HG02852 (cell line): ENCODE data around the gene MVK.

Experiments used
- ATAC-seq: cut with Tn5 transposase; IDR thresholded peaks from one replicate; pipeline ENCODE4 v1.9.1; 2021; ENCODE audit warnings: mild to moderate bottlenecking, moderate library complexity; ENCODE audit not compliant: unreplicated experiment

The MVK gene

DNA sequence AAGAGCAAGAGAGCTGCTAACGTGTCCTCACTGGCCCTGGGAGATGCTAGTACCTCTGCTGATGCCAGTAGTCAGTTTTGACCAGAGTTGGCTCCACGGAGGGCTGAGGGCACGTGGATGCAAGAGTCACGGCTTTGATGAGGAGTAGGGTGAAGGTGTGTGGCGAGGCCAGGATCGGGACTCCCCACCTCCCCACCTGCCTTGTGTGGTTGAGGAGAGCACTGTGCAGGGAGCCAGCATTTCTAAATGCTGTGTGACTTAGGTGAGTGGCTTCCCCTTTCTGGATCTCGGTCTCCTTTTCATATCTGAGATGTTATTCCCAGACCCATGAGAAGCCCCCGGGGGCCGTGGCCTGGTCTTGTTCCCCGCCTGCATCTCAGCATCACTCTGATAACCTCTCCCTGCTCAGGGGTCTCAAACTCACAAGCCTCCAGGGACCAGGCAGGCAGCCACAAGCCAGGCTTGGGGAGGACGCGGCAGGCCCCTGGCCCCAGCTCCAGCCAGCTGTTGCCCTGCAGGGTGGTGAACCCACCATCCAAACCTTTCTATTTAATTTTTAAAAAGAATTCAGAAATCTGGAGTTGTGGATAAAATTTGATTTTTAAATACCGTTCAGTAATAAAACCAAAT is 32.1 kb downstream of the MVK start:
- no peak for ATAC-seq

- no peak for ATAC-seq
Observed at GRCh38 chr12:109606320-109607028, 32.9 kb downstream of the MVK start.

GRCh38 chr12:109607618-109608017 is 34.0 kb downstream of the MVK start:
- no peak for ATAC-seq

GRCh38 chr12:109608270-109608669 is 34.7 kb downstream of the MVK start:
- ATAC-seq = no peak

GRCh38 chr12:109608793-109609192 is 35.2 kb downstream of the MVK start:
- ATAC-seq = no peak

DNA sequence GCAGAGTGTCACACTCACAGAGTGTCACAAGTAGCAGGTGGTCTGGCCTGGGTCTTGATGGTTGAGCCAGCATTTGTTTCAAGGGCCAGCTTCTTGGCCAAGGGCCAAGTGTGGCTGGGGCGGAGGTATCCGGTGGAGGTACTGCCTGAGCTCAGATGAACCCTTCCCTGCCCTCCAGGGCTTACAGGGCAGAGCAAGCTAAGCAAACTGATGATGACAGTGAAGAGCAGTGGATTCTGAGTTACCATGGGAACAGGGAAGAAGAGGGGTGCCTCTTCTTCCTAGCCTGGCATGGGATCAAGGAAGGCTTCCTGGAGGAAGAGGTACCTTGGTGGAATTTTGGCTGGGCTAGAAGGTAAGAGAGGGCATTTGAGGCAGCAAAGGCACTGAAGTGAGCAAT is 35.7 kb downstream of the MVK start:
- no peak for ATAC-seq

GRCh38 chr12:109610523-109610922 is 36.9 kb downstream of the MVK start:
- no peak for ATAC-seq

GRCh38 chr12:109611223-109611622 is 37.6 kb downstream of the MVK start:
- ATAC-seq = no peak

DNA sequence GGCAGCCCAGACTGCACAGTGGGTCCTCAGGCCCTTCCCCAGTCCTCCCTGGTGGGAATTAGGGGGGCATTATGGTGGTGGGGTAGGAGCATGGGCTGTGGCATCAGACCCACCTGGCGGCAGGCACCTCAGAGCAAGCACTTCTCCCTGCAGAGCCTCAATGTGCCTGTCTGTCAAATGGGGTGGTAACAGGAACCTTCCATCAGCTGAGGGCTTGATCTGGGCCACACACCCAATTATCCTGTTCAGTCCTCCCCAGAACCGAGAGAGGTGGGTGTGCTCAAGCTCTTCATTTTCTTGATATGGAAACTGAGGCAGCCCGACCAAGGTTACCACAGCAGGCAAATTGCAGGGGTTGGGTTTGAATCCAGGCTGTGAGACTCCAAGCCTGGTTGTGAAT is 38.4 kb downstream of the MVK start:
- no peak for ATAC-seq

DNA sequence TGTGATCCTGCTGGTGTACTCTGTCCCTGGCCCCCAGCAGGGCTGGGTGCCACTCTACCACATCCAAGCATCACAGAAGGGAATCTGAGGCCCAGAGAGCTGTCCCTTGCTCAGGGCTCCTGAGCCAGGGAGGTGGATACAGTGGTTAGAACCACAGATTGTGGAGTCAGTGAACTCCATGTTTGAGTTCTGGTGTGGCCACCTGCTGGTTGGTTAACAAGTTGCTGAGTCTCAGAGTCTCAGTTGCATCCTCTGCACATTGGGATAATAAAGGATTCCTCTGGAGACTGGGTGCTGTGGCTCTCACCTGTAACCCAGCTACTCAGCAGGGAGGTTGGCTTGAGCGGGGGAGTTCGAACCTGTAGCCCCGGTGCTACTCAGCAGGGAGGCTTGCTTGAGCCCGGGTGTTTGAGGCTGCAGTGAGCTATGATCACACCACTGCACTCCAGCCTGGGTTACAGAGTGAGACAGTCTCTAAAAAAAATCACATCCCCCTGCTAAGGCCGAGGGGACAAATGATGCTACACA is 39.4 kb downstream of the MVK start:
- no peak for ATAC-seq

GRCh38 chr12:109613649-109614455 is 40.3 kb downstream of the MVK start:
- no peak for ATAC-seq

DNA sequence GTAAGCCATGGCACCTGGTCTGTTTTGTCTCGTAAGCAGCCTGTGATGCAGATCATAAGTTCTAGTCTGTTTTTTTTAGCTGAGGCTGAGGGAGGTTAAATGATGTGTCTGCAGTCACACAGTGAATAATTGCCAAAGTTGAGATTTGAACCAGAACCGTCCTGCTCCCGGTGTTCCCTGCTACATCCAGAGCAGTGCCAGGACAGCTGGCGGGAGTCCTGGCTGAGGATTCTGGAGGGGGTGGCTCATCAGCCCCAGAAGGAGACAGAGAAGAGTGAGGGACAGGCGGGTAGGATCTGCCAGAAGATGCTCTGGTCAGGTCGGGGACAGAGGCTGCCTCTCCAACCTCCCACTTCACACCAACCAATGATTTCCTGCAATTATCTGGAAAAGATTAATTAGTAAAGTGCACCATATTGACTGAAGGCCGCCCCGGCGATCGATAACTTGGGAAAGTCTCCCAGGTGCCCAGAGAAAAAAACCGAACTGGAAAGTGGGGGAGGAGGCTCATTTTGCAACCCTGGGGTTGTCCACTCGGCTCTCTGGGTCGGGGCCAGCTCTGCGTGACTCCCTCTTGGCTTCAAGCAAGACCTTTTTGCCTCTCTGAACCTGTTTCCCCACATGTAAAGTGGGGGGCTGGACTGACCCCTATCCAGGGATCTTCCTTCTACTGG is 42.1 kb downstream of the MVK start:
- ATAC-seq = no peak

GRCh38 chr12:109617491-109617890 is 43.9 kb downstream of the MVK start:
- no peak for ATAC-seq

DNA sequence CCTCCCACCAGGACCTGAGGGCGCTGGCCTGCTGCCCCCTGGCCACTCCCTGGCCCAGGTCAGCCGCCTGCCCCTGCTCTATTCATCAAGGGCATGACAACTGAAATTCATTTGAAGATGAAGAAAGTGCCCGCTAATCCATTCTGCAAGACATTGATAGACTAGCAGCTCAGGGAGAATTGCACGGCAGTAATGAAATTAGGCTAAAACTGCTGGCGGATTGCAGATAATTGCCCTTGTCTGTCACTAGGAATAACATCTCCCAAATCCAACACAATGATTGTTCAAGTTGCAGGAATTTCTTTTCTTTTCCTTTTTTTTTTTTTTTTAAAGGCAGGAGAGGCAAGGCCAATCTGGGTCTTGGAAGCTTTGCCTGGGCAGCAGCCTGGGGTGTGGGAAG is 44.5 kb downstream of the MVK start:
- no peak for ATAC-seq

DNA sequence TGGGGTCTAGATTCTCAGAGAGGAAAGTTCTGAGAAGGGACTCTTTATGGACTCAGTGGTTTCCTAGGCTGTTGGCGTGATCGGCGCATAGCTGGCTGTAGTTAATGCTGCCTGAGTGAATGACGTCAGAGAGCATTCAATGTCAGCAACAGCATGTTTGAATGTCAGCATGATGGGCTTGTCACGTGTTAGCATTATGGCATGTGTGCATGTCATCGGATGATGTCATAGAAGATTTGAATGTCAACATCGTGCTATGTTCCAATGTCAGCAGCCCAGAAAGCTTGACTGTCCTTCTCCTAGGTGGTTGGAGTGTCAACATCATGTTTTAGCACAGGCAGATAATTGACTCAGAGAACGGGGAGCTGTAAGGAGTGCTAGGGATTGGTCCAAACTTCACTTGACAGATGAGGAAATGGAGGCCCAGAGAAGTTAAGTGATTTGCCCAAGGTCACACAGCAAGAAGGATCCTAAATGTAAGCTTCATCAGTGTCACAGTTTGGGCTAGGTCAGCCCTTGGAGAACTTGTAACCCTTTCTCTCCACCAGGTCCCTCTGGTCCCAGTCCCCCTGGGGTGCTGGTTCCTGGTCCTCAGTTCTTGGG is 45.5 kb downstream of the MVK start:
- ATAC-seq = no peak

GRCh38 chr12:109621211-109621694 is 47.7 kb downstream of the MVK start:
- no peak for ATAC-seq

DNA sequence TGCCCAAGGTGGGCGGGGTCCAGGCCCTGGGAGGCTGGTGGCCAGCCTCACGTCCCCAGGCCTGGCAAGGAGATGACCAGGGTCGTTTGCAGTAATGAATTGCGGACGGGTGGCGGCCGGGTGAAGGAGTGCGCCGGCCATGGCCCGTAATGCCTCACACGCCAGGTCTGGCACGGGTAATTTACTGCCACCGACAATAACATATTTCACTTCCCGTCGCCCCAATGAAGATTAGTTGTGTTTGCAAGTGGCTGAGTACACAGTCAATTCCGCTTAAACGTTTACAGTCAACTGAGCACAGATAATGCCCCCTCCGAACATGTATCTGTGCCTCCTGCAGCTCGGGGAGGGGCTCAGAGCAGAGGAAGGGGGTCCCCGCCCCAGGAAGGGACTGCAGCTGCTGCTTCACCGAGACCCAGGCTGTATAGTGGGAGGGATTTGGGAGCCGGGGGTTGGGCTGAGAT is 48.3 kb downstream of the MVK start:
- no peak for ATAC-seq

DNA sequence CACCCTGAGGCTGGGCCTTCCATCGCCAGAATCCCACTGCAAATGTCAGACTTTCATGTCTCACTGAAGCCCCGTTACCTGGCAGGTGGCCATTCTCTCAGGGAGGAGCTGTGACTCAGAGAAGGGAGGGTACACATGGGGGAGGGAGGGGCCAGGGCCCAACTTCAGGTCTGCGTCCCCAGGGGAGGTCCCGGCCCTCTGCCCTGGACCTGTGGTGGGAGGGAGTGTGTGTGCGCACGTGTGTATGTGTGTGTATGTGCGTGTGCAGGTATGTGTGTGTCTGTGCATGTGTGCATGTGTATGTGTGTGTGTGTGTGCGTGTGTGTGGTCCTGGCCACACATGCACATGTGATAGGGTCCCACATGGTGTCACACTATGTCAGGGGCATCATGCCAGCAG is 50.9 kb downstream of the MVK start:
- no peak for ATAC-seq

GRCh38 chr12:109625131-109625559 is 51.6 kb downstream of the MVK start:
- no peak for ATAC-seq

DNA sequence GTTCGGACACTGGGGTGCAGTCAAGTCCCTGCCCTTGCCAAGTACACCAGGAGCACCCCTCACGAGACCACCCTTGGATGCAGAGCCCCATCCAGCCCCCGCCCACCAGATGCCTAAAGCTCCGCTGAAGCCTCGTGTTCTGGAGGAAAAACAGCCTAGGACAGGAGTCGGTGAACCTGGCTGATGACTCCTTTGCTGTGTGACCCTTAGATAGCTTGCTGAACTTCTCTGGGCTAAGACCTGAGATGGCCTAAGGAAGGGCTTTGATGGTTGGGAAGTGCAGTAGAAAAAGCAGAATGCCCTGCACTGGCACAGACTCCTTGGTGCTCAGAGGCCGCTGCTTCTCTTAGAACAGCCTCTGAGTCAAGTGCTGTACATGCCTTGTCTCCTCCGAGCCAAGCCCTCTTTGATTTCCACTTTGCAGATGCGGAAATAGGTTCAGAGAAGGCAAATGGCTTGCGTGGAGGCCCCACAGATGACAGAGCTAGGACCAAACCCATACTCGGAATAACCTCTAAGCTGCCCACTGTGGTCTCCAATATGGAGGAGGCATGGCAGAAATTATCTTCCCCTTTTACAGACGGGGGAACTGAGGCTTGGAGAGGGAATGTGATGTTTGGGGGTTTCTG is 52.3 kb downstream of the MVK start:
- no peak for ATAC-seq
